HPDE6-E6E7 (cell line): ENCODE measurements around the gene DNAJB11.

Experiments used
- DNase-seq: peaks from one replicate; pipeline ENCODE4 v3.0.0; 2011; ENCODE audit warnings: missing footprints; ENCODE audit errors: extremely low spot score

The DNAJB11 gene

DNA sequence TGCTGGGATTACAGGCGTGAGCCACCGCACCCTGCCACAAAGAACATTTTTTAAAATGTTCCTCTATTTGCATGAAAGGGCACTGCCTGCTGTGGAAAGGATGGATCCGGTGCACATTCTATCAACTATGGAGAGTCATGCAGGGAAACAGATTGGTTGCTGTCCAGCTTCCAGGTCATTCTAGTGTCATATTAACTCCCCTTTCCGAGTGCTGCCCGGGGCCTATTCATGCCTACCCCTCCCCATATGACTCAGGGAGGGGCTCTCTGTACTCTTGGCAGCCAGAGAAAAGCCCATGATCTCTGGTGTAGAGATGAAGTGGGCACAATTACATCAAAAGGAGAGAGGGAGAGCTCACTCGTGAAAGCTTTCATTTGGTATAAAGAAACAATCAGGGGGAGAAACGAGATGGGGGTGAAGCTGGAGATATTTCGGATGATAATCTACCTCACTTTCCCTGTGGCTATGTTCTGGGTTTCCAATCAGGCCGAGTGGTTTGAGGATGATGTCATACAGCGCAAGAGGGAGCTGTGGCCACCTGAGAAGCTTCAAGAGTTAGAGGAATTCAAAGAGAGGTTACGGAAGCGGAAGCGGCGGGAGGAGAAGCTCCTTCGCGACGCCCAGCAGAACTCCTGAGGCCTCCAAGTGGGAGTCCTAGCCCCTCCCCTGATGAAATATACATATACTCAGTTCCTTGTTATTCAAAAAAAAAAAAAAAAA lies 26.2 kb downstream of the DNAJB11 start:
- no peak for DNase-seq

DNA sequence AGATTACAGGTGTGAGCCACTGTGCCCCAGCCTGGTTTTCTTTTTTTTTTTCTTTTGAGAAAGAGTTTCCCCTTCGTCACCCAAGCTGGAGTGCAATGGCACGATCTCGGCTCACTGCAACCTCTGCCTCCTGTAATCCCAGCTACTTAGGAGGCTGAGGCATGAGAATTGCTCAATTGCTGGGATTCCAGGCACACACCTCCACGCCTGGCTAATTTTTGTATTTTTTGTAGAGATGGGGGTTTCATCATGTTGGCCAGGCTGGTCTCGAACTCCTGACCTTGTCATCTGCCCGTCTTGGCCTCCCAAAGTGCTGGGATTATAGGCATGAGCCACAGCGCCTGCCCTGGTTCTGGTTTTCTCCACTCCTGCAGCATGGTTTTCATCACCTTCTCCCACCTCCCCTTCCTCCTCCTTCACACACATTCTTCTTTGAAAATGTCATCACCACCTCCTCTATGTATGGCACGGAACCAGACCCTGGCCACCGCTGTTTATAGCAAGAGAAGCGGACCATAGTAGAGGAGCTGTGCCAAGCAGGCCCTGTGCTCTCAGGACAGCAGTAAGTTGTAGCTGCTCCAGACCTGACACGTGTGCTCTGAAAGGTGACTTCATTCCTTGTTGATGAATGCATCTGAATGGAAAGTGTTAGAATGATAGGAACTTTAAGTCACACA lies 27.7 kb downstream of the DNAJB11 start:
- DNase-seq: no peak

DNA sequence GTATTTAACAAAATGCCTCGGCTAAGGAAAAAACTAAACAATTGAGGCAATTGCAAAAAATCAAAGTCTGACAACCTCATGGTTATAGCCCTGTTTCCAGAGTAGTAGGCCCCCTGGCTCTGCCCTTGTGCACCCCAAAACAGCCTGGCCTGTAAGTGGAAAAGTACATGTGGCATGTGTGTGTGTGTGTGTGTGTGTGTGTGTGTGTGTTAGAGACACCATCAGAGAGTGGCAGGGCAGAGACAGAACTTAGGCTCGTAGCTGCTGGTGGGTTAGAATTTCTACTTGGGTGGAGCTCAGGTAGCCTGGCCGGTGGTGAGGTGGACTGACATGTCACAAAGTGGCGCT lies 28.2 kb downstream of the DNAJB11 start:
- DNase-seq: no peak

DNA sequence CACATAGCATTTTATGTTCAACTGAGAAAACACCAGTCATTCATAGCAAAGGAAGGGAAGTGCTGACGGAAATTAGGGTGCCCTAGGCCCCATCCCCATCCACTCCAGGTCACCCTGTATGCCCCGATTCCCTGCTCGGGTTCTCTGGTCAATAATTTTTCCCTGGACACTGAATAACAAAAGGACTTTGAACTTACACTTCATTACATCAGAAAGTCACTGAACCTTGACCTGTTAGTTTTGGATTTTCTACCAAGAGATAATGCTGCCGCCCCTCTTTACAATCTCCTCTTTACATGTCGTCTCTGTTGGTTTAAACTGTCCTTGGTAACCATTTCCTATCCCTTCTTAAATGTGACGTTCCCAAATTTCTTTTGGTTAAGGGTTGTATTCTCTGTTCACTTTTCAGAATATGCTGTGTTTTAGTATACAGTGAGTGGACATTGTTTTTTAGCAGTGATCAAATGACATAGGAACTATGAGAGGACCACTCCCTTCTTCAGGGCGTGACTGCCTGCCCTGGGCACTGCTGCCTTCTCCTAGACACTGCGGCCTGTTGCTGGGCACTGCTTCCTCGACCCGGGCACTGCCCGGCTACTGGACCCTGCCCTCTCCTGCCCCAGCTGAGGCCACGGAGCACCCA lies 28.7 kb downstream of the DNAJB11 start:
- DNase-seq: no peak

DNA sequence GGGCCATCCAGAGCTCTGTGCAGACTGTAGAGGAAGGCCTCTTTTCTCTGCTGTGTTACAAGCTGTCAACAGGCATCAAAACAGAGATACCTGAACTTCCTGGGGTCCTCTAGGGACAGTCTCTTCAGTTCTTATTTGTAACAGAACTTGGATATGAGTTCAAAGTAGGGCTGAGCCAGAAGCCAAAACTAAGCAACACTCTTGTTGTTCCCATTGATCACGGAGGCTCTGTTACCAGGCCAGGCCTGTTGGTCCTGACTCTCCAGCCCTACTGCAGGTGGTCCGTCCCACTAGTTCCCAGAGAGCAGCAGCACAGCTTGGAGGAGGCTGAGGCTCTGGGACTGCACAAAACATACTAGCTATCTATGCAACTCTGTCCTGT lies 29.3 kb downstream of the DNAJB11 start:
- no peak for DNase-seq

DNA sequence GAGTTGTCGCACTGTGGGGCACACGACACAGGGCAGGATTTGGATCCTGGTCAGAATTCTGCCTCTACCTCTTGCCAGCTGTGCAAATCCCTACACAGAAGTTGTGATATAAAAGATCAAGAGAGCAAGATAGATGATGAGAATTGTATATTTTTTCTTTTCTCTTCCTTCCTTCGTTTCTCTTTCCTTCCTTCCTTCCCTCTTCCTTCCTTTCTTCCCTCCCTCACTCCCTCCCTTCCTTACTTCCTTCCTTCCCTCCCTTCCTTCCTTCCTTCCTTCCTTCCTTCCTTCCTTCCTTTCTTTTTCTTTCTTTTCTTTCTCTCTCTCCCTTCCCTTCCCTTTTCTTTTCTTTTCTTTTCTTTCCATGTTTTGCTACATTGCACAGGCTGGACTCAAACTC lies 30.4 kb downstream of the DNAJB11 start:
- no peak for DNase-seq

DNA sequence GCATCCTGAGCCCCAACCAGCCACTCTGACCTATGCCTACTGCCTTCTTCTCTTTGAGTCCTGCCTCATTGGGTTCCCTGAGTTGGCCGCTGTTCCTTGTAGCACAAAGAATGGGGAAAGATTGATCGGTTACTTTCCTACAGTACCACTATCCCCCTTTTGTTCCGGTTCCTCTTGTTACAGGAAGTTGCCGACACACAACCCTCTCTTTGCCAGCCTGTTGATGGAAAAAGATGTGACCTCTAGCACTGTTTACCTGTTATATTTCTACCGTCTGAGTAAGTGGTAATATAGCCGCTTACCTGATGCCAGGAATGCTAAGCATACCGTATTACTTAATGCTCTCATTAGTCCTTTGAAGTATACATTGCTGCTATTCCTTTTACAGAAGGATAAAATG lies 32.6 kb downstream of the DNAJB11 start:
- no peak for DNase-seq

DNA sequence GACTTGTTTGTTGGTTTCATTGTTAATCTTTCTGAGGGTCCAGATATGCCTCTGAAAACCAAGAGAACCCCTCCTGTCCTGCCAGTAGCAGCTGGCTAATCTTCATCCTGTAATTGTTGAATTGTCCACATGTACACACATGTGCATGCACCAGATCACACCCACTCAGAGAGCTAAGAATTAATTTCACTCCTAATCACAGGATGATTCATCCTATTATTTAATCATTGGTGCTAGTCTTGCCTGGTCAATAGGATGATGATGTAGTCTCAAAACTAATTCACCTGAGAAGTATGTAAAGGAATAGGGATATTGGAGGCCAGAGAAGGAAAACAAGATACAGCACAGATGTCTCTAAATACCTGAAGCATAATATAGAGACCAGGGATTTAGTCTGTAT lies 34.6 kb downstream of the DNAJB11 start:
- DNase-seq: no peak

DNA sequence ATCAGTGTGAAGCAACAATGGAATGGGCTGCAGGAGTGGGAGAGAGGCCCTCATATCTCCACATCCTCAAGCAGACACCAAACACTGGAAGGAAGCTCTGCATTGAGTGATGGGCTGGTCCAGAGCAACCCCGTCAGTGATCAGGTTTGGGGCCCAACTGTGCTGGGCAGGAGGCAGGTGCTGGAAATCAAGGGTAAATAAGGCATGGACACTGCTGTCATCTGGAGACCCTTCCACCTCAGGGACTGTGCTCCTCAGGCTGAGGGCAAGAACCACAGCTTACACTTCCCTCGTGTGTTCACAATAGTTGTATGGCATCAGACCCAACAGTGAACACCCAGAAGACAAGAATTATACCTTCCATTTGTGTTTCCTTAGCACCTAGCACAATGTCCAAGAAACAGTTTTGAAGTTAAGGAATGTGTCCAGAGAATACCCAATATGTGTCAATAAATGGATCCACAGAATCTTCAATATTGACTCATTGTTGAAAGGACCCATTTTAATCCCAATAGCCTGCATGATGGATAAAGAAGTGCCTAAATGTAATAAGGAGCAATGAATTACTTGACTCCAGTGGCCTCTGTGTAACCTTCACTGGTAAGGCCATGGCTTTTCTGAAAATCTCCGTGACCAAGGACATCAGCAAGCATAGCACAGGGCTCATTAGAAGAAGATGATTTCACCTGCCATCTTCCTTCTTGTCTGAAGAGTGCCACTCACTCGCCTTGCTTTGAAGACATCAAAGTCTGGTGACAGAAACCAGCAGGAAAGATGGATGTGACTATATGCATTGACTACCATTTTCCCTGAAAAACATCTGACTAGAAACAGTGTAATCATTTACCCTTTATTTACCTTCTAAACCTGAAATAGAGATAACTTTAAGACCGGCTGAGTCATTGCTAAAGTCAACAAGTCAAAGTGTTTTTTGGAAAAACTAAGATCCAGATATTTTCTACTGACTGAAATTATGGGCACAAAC lies 35.3 kb downstream of the DNAJB11 start:
- no peak for DNase-seq

DNA sequence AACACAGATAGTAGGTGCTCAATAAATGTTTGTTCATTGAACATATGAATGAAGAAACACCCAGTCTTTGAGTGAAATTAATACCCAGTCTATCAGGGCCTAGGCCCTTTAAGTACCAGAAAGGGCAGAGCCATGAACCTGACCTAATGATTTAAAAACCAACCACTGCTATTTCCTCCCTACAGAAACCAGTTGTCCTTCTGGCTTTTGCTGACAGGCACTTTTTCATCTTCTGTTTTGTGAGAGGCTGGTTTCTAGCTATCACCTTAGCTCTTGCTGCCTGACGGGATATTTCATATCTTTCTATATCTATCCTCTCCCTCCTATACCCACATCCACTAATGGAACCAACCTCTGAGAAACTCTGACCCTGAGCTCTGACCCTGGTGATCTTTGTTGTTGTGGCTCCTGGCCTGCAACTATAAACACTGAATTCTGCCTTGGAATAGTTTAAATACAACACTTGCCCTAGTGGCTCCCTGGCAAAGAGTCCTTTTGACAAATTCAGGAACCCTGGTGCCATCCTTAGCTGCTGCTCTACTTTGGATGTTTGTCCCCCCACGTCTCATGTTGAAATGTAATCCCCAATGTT lies 38.2 kb downstream of the DNAJB11 start:
- DNase-seq: no peak

DNA sequence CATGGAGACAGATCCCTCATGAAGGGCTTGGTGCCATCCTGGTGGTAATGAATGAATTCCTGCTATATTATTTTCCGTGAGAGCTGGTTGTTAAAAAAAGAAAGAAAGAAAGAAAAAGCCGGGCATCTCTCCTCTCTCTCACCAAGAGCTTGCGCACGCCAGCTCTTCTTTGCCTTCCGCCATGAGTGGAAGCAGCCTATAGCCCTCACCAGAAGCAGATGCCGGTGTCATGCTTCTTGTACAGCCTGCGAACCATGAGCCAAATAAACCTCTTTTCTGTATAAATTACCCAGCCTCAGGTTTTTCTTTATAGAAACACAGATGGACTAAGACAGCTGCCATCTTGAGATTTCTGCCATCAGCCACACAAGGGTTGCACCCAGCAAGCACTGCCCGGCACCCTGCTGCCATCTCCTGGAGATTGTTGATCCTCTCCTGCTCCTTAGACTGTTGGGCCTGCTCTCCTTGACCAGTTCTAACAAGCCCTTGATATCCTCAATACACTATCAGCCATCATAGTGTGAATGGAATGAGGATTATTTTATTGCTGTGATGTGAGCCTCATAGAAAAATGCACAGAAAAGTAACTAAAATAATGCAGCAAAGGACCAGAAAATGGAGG lies 38.8 kb downstream of the DNAJB11 start:
- DNase-seq: peak; percentile 81

DNA sequence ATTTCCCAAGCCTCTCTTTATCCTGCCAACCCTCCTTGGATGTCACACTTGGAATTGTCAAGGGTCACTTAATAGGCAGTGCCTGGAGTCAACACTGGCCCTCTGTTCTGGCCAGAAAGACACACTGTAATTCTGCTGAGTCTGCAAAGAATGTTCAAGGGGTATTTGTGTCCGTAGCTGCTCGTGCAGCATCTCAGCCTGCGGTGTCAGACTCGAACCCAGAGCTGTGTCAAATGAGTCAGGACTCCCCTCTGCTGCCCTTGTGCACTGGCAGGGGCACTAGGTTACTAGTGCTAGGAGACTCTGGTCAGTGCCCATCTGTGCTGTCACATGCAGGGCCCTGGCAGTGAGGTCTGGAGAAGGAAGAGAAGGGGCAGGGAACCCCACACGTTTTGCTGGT lies 41.5 kb downstream of the DNAJB11 start:
- no peak for DNase-seq

DNA sequence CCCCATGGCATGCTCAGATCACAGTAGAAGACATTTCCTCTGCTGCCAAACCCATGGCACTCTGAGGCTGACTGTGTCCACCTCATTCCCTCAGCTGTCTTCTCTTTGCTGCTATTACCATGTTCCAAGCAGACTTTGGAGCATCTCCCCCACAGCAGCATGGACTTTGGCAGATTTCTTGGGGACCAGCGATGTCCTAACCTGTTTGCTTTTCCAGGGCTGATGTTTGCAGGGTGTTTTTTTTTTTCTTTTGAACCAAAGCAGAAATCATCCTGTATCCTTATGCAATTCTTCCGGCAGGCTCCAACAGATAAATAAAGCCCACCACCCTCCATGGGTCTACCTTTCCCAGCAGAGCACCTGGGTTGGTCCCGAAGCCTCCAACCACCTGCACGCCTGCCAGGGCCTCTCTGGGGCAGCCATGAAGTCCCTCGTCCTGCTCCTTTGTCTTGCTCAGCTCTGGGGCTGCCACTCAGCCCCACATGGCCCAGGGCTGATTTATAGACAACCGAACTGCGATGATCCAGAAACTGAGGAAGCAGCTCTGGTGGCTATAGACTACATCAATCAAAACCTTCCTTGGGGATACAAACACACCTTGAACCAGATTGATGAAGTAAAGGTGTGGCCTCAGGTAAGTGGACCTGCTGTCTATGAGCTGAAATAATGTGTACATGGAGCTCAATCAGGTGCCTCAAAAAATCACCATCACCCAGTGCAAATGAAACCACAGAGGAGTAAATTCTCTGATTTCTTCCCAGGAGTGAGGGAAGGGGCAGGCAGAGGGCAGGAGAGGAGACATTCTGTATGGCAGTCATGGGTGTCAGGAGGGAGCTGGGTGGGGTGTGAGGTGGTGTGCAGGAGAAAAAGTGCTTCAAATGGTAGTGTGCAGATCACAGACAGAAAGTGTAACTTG lies 42.5 kb downstream of the DNAJB11 start, which contains the start of gene AHSG:
Gene AHSG, plus strand, starts transcription at position 340 of the 916 bp plus-strand sequence. Its CDS starts 82 bp downstream, at position 422.
- no peak for DNase-seq

DNA sequence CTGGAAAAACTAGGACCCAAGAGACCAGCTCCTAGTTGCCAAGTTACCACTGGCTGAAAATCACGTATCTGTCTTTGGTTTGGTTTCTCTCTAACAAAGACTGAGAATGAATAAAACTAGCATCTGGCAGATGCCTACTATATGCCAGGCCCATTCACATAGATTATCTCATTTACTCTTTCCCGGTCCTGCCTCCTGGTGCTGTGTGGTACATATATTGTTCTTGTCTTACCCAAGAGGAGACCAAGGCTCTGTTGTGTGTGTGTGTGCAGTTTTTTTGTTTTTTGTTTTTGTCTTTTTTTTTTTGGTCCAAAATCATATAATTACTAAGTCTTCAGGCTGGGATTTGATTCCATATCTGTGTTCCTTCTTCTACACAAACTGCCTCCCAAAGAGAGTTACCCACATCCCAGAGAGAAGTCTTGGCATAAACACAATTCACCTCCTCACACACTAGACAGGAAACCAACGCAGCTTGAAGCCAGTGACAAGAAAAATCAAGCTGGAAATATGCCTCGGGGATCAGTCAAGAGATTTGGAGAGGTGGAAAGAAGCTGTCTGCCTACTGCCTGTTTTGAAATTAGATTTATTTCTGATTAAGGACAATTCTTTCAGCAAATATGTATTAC lies 43.2 kb downstream of the DNAJB11 start:
- no peak for DNase-seq

DNA sequence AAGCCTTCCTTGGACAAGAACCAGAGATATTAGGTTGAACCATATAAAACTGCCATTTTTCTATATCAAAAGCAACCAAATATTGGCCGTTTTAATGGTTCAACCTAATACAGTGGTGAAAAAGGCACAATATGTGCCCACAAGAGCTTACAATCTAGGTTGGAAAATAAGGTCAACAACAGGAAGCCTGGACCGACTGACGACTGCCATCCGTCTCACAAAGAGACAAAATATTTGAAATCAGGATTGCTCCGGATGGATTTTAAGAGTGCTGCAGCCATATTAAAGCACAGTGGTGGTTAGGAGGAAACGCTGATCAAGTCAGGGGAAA lies 43.7 kb downstream of the DNAJB11 start:
- DNase-seq: no peak

DNA sequence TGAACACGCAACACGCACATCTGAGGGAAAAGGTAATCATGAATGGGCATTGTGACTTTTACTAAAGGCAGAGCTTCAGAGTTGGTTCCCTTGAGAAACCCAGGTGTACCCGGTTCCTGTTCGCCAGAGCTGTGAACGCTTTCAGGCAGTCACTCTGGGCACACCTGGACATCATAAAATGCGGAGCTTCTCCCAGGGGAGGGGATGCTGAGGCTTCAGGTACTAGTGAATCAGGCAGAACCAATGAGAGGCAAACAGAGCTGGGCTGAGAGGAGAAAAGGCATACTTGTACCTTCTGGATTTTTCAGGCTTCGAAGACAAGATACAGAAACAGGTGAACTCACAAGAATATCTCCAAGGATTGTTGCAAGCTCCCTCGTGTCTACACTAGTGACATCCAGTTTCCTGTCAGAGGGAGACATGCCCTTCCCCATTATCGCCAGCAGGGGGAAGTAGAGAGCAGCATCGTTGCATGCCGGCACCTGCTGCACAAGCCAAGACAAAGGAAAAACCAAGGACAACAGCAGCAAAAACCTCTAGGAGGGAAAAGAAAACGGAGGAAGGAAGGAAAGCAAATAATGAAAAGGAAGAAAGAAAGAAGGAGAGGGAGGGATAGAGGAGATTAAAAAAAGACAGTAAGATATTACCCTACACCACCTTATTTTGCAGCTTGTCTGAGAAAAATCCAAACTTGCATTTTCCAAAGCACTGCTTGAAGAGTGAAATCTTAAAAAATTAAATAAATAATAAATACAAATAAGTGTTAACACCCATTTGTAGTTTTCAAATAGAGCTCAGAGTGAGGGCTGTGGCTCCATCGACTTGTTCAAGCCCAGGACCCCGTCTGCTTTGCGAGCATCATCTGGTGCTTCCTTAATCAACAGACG lies 44.3 kb downstream of the DNAJB11 start:
- DNase-seq: peak; percentile 73

DNA sequence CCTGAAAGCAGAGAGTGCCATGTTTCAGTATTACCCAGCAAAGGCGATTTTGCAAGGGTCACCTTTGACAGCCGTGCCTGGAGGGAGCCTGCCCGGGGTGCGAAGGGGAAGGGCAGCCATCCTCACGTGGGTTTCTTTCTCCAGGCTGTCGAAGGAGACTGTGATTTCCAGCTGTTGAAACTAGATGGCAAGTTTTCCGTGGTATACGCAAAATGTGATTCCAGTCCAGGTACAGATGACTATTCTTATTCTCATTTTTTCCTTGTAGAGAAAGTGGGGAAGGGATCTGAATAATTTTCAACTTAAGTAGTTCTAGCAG lies 45.7 kb downstream of the DNAJB11 start:
- no peak for DNase-seq

DNA sequence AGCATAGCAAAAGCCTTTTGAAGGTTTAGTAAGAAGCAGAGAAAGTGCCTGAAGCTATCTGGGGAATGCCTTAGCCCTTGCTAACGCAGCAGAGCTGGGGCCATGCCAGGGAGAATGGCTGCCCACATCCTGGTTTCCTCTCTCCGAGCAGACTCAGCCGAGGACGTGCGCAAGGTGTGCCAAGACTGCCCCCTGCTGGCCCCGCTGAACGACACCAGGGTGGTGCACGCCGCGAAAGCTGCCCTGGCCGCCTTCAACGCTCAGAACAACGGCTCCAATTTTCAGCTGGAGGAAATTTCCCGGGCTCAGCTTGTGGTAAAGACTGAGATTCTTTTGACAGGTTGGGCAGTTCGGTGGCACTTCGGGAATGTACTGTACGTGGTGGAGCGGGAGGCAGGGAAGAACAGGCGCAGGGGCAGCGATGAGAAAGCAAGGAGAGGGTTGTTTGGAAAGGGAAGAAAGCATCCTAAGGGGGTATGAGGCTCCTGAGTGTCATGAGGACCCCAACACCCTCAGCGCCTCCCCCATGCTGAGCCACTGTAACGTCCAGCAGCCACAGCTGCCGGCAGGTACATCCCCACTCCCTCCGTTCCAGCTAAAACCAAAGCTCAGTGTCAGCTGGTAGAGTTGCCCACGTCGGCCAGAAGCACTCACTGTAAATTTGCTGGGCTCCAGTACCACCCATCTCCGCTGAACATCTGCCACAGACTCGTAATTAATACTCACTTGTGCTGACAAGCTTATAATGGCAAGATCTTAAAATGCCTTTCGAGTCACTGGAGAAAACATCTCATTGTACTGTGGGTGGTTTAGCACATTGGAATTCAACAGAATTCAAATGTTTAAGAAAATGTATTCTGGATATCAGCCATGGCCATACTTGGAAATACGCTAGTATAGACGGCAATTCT lies 46.8 kb downstream of the DNAJB11 start:
- peak; percentile 99 for DNase-seq
